Cortex of kidney (tissue), 1 donor: ENCODE data around the gene ELF3.
"Not testable (repeated sequence)": the region's sequence is repeated elsewhere in the genome, so short reads cannot be mapped to it uniquely, and the experiment has no call there.

Experiments used
- DNase-seq: peaks from one replicate; lab custom pipeline; 2025; lab: John Stamatoyannopoulos, UW

ELF3 gene

GRCh38 chr1:202010180-202011015, at the start of gene ELF3:
TSS of gene ELF3 (plus strand) at chr1:202010587. CDS start at chr1:202011137, 550 bp downstream.
- DNase-seq, result no peak

GRCh38 chr1:201962382-201962781, 48.0 kb upstream of the ELF3 start:
- not testable (repeated sequence) for DNase-seq

GRCh38 chr1:201964261-201964660, 46.1 kb upstream of the ELF3 start:
- no peak for DNase-seq

GRCh38 chr1:201966171-201966570, 44.2 kb upstream of the ELF3 start:
- DNase-seq, result no peak

GRCh38 chr1:201968202-201968925, 42.0 kb upstream of the ELF3 start:
- no peak for DNase-seq

GRCh38 chr1:201970334-201971159, 39.8 kb upstream of the ELF3 start:
- no peak for DNase-seq

GRCh38 chr1:201982082-201982622, 28.2 kb upstream of the ELF3 start:
- DNase-seq, result no peak

GRCh38 chr1:201982623-201983379, 27.6 kb upstream of the ELF3 start, which contains the start of gene RNPEP:
TSS of gene RNPEP (plus strand) at chr1:201982648. CDS start at chr1:201982667, 19 bp downstream.
- DNase-seq, result no peak

GRCh38 chr1:201983380-201983805, 27.0 kb upstream of the ELF3 start:
- no peak for DNase-seq

- DNase-seq, result no peak
Observed at GRCh38 chr1:201984446-201984845, 25.9 kb upstream of the ELF3 start.

- no peak for DNase-seq
Observed at GRCh38 chr1:201985355-201985754, 25.0 kb upstream of the ELF3 start.

GRCh38 chr1:201988601-201989000, 21.8 kb upstream of the ELF3 start:
- DNase-seq, result no peak

GRCh38 chr1:201989354-201990128, 20.8 kb upstream of the ELF3 start:
- DNase-seq, result no peak

- no peak for DNase-seq
Observed at GRCh38 chr1:201990427-201990826, 20.0 kb upstream of the ELF3 start.

GRCh38 chr1:201999625-202000238, 10.7 kb upstream of the ELF3 start:
- DNase-seq, result no peak

GRCh38 chr1:202002507-202002906, 7.9 kb upstream of the ELF3 start:
- no peak for DNase-seq

- DNase-seq, result no peak
Observed at GRCh38 chr1:202004711-202005110, 5.7 kb upstream of the ELF3 start.

GRCh38 chr1:202005958-202006357, 4.4 kb upstream of the ELF3 start:
- no peak for DNase-seq

- DNase-seq, result no peak
Observed at GRCh38 chr1:202007304-202007703, 3.1 kb upstream of the ELF3 start.
